Measurements from ENCODE around the gene KIAA1671.

GRCh38 chr22:25014896-25015755 is 62.6 kb downstream of the KIAA1671 start:
- TF ChIP-seq CTCF (IDR thresholded peaks at IDR 0.05 in 2 of 3, conservative IDR thresholded peaks at IDR 0.05 in 1 of 3; ENCODE audit: insufficient read depth in 2 of 3, low read depth in 1 of 3, low read length in 3 of 3): no peak
- TF ChIP-seq MXI1 (IDR thresholded peaks at IDR 0.05; ENCODE audit: low read depth, low read length): no peak
